OCI-LY7 (cell line): ENCODE results near the gene ZNRF2. TPM values are rescaled to one million over a fixed set of nuclear protein-coding genes. Genes with fewer than 3 reads are reported as not detected.

Source experiments
- BruUV-seq: library from RNA; stranded (reverse); fragments of 400-500 nt; replicated peaks from 2 replicates; lab custom pipeline; 2021; lab: Mats Ljungman, UMichigan
- CTCF ChIA-PET: fragments of 300-600 bp; sonication (Branson Sonifier 250); formaldehyde crosslinking; loops from one replicate; lab custom pipeline; 2022; ENCODE audit warnings: antibody characterized with exemption; ENCODE audit not compliant: unreplicated experiment; lab: Charles Lee
- POLR2A ChIA-PET: fragments of 300-600 bp; sonication (Branson Sonifier 250); formaldehyde crosslinking; loops from one replicate; lab custom pipeline; 2022; ENCODE audit warnings: antibody characterized with exemption; lab: Charles Lee
- DNase-seq: peaks from one replicate; pipeline ENCODE4 v3.0.0-alpha.2; 2015; ENCODE audit warnings: low spot score
- H2AFZ ChIP-seq: fragments of 200-600 bp; sonication (generic), shearing (Covaris generic); 2 replicates; pipeline ENCODE4 v1.6.1; 2014; ENCODE audit warnings: mild to moderate bottlenecking, antibody characterized with exemption, low read length, moderate library complexity
- H3K27ac ChIP-seq: fragments of 200-600 bp; sonication (generic); 2 replicates; pipeline ENCODE4 v1.5.1; 2014; ENCODE audit warnings: mixed run types, low read depth, mild to moderate bottlenecking, moderate library complexity, low read length, inconsistent platforms; ENCODE audit not compliant: poor library complexity, severe bottlenecking
- H3K36me3 ChIP-seq: fragments of 200-600 bp; sonication (generic); 2 replicates; pipeline ENCODE4 v1.6.1; 2014; ENCODE audit warnings: mild to moderate bottlenecking, antibody characterized with exemption, low read length, moderate library complexity, mixed read lengths; ENCODE audit not compliant: insufficient read depth
- H3K4me1 ChIP-seq: fragments of 200-600 bp; sonication (generic); 2 replicates; pipeline ENCODE4 v1.5.1; 2014; ENCODE audit warnings: mild to moderate bottlenecking, low read length; ENCODE audit not compliant: insufficient read depth, poor library complexity, severe bottlenecking
- H3K4me2 ChIP-seq: fragments of 200-600 bp; sonication (generic); 2 replicates; pipeline ENCODE4 v1.6.1; 2014; ENCODE audit warnings: mild to moderate bottlenecking, low read length
- H3K4me3 ChIP-seq: fragments of 200-600 bp; sonication (generic); 2 replicates; pipeline ENCODE4 v1.5.1; 2014; ENCODE audit warnings: mild to moderate bottlenecking, low read depth, low read length; ENCODE audit not compliant: poor library complexity, severe bottlenecking
- H3K79me2 ChIP-seq: fragments of 200-600 bp; sonication (generic); 2 replicates; pipeline ENCODE4 v1.6.1; 2016; ENCODE audit warnings: low read depth, mild to moderate bottlenecking, low read length, moderate library complexity, mixed read lengths; ENCODE audit not compliant: insufficient read depth
- H3K9me2 ChIP-seq: fragments of 200-600 bp; sonication (generic); 2 replicates; pipeline ENCODE4 v1.6.1; 2016; ENCODE audit warnings: mild to moderate bottlenecking, low read length, mixed read lengths; ENCODE audit not compliant: insufficient read depth
- H3K9me3 ChIP-seq: fragments of 200-600 bp; sonication (generic); 2 replicates; pipeline ENCODE4 v1.6.1; 2014; ENCODE audit warnings: mild to moderate bottlenecking, mixed run types, low read length, mixed read lengths
- H4K20me1 ChIP-seq: fragments of 200-600 bp; sonication (generic); 2 replicates; pipeline ENCODE4 v1.6.1; 2014; ENCODE audit warnings: mild to moderate bottlenecking, antibody characterized with exemption, low read length, moderate library complexity, mixed read lengths; ENCODE audit not compliant: insufficient read depth
- CTCF ChIP-seq: fragments of 200-600 bp; sonication (generic); conservative IDR thresholded peaks from 2 replicates; pipeline ENCODE4 v1.5.1; 2014; ENCODE audit warnings: mild to moderate bottlenecking, antibody characterized with exemption, low read length, moderate library complexity, mixed read lengths
- EZH2phosphoT487 ChIP-seq: fragments of 200-600 bp; sonication (generic); IDR thresholded peaks from 2 replicates; pipeline ENCODE4 v1.6.1; 2018; ENCODE audit warnings: low read depth, borderline replicate concordance, mild to moderate bottlenecking, mixed run types, antibody characterized with exemption, low read length, moderate library complexity, mixed read lengths
- intact Hi-C: fragments of 100-400 bp; cut with micrococcal nuclease; formaldehyde crosslinking; loops from one replicate; pipeline ENCODE4 v1.10.0; 2022; ENCODE audit not compliant: unreplicated experiment
- total RNA-seq, 2 experiments: library from RNA; depleted of rRNA in 1 of 2; stranded (reverse); fragments of >200 nt in 1 of 2; shearing (Covaris generic) in 1 of 2; gene quantifications; 2 replicates each; pipeline ENCODE4 v1.2.3, GENCODE V29; 2014 to 2022

Gene ZNRF2
- total RNA-seq, 2 experiments from 2014 or later = 21.2 to 24.7 TPM

GRCh38 chr7:30238721-30239441 is 45.5 kb upstream of the ZNRF2 start:
- Histone ChIP-seq H2AFZ (peak overlapping the region; percentile 76; the same call in 1 of the 2 replicates), H4K20me1 (no peaks in the 10 kb centered on the region), H3K36me3 (no peaks in the 10 kb centered on the region), H3K27ac (no peak overlapping the region), H3K9me2 (no peaks in the 10 kb centered on the region), H3K4me3 (no peak overlapping the region), H3K9me3 (no peaks in the 10 kb centered on the region; the same call in 1 of the 2 replicates), H3K4me2 (peak overlapping the region; percentile 62), H3K79me2 (no peaks in the 10 kb centered on the region), H3K4me1 (peaks cover 40% of the 10 kb centered on the region)
- intact Hi-C loops = no loop called here
- CTCF ChIA-PET = interaction anchor here (0.8 kb wide), 1 partner anchor 10 kb away, joined by 3 read pairs; no protein-coding TSS in a partner anchor
- TF ChIP-seq EZH2phosphoT487 (no peak), CTCF (no peak)
- POLR2A ChIA-PET = interaction anchor here (0.7 to 2.4 kb wide), 8 partner anchors 9 to 405 kb away, joined by 3 to 9 read pairs (median 4); partner anchors contain the start of gene ZNRF2
- peak; percentile 28 for DNase-seq
- no TSS peak for BruUV-seq

- H3K9me2 ChIP-seq = no peaks in the 10 kb centered on the region
- ChIA-PET POLR2A (interaction anchor here (0.5 to 2.4 kb wide), 8 partner anchors 8 to 263 kb away, joined by 3 to 9 read pairs (median 4); partner anchors contain the start of gene ZNRF2), CTCF (interaction anchor here (0.5 kb wide), 1 partner anchor 57 kb away, joined by 3 read pairs; no protein-coding TSS in a partner anchor)
- peak overlapping the region; percentile 42; the same call in 1 of the 2 replicates for H3K4me2 ChIP-seq
- no peaks in the 10 kb centered on the region for H4K20me1 ChIP-seq
- H3K36me3 ChIP-seq = no peaks in the 10 kb centered on the region
- no peak overlapping the region for H3K27ac ChIP-seq
- H3K4me1 ChIP-seq = peaks cover 40% of the 10 kb centered on the region
- no peaks in the 10 kb centered on the region for H3K79me2 ChIP-seq
- peak overlapping the region; percentile 30; the same call in 1 of the 2 replicates for H2AFZ ChIP-seq
- DNase-seq = no peak
- no TSS peak for BruUV-seq
- intact Hi-C loops = no loop called here
- no peak overlapping the region for H3K4me3 ChIP-seq
- TF ChIP-seq EZH2phosphoT487 = no peak
- peaks cover under 1% of the 10 kb centered on the region; the same call in 1 of the 2 replicates for H3K9me3 ChIP-seq
Observed at GRCh38 chr7:30240106-30240800, 44.1 kb upstream of the ZNRF2 start.

- no peaks in the 10 kb centered on the region for H3K79me2 ChIP-seq
- TF ChIP-seq EZH2phosphoT487 (no peak), CTCF (no peak)
- intact Hi-C loops = no loop called here
- no peak for DNase-seq
- peaks cover 40% of the 10 kb centered on the region for H3K4me1 ChIP-seq
- peaks cover 4% of the 10 kb centered on the region; the same call in 1 of the 2 replicates for H3K9me3 ChIP-seq
- H4K20me1 ChIP-seq = no peaks in the 10 kb centered on the region
- H3K4me2 ChIP-seq = no peak overlapping the region
- H3K36me3 ChIP-seq = no peaks in the 10 kb centered on the region
- no peak overlapping the region for H3K27ac ChIP-seq
- CTCF ChIA-PET = interaction anchor here (0.9 kb wide), 1 partner anchor 69 kb away, joined by 3 read pairs; no protein-coding TSS in a partner anchor
- no TSS peak for BruUV-seq
- POLR2A ChIA-PET = interaction anchor here (0.6 to 1.5 kb wide), 6 partner anchors 12 to 611 kb away, joined by 3 to 9 read pairs (median 4); no protein-coding TSS in a partner anchor
- no peak overlapping the region for H2AFZ ChIP-seq
- H3K4me3 ChIP-seq = no peak overlapping the region
- no peaks in the 10 kb centered on the region for H3K9me2 ChIP-seq
Observed at GRCh38 chr7:30241767-30242166, 42.6 kb upstream of the ZNRF2 start.
